ENCODE results near the gene VPS54.
A peak's percentile ranks its signal among the peaks of the same experiment; 100 is the strongest.
"Not testable (repeated sequence)": the region's sequence is repeated elsewhere in the genome, so short reads cannot be mapped to it uniquely, and the experiment has no call there.

The VPS54 gene

GRCh38 chr2:64023485-64024258 is 4.4 kb upstream of the VPS54 start:
- DNase-seq: no peak

GRCh38 chr2:64021578-64021977 is 2.4 kb upstream of the VPS54 start:
- DNase-seq: no peak

- DNase-seq: no peak
Observed at GRCh38 chr2:64019975-64020528, 824 bp upstream of the VPS54 start.

- DNase-seq: peak; percentile 24
Observed at GRCh38 chr2:64018701-64019082, 536 bp downstream of the VPS54 start.

DNA sequence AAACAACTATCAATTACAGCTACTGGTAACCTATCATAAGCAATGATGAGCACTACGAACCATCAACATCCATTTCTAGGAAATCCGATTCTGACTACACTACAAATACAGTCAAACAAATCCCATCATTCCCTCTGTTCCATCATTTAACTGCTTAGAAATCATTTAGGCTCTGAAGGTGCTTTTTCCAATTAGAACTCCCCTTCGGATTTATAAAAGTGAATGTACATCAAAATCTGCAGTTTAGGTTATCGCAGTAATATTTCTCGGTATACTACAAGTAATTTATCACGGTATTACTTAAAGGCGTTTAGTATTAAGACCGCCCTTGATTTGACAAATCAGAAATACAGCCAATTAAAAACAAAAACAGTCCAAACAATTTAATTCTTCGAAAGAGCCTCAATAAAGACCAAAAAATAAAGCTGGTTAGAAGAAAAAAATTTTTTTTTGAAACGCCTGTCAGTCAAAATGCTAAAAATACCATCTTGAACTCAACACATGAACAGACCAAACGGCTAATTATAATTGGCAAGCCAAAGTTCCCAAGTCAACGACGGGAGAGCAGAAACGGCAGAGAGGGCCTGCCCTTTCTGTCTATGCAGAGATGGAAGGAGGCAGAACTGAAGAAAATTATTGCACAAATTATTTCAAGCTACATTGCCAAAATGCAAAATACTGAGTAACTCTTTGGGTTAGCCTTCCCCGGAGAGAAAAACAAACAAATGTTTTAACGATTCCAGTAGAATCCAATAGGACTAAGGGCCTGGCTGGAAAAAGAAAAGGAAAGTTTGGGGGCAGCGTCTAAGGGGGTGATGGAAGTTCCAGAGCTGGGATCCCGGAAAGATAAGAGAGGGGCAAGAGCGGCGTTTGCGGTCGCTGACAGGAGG is 1.2 kb downstream of the VPS54 start:
- DNase-seq: no peak

- DNase-seq: no peak
Observed at GRCh38 chr2:64015898-64016297, 3.3 kb downstream of the VPS54 start.

GRCh38 chr2:64015391-64015790 is 3.8 kb downstream of the VPS54 start:
- DNase-seq: no peak

DNA sequence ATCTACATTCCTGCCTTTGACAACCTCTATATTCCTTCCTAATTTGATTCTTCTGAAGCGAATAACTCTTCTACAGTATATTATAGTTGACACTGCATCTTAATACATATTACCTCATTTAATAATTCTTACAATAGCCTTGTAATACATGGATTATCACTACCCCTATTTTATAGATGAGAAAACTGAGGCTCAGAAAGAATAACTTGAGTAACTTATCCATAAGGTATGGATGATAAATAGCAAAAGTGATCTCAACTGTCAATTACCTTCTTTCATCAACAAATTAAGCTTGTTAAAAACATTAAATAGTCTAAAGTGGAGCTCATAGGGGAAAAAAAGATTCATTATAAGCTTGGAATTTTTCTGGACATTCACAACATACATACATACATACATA is 4.6 kb downstream of the VPS54 start:
- DNase-seq: no peak

GRCh38 chr2:64013053-64013452 is 6.2 kb downstream of the VPS54 start:
- DNase-seq: no peak

GRCh38 chr2:64012115-64012514 is 7.1 kb downstream of the VPS54 start:
- no peak for DNase-seq

- DNase-seq: no peak
Observed at GRCh38 chr2:64008434-64009009, 10.7 kb downstream of the VPS54 start.

- DNase-seq: no peak
Observed at GRCh38 chr2:64007924-64008323, 11.3 kb downstream of the VPS54 start.

- no peak for DNase-seq
Observed at GRCh38 chr2:64005707-64006356, 13.4 kb downstream of the VPS54 start.

DNA sequence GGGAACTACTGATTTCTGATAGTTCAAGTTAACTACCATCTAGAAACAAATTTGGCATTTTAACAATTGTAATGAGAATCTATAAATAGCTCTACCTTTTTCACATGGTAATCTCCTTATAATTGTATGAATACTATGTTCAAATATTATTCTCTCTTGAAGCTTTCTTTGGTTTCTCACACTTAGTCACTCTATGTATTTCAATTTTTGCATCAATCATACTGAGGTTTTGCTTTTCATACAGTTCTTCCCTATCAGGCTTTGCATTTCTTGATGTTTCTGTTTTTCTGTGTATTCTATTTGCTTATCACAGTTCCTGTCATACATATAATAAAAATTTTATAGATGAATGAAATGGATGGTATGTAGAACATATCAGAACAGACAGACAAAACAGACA is 16.0 kb downstream of the VPS54 start:
- no peak for DNase-seq

GRCh38 chr2:64001382-64002101 is 17.7 kb downstream of the VPS54 start:
- DNase-seq: no peak

DNA sequence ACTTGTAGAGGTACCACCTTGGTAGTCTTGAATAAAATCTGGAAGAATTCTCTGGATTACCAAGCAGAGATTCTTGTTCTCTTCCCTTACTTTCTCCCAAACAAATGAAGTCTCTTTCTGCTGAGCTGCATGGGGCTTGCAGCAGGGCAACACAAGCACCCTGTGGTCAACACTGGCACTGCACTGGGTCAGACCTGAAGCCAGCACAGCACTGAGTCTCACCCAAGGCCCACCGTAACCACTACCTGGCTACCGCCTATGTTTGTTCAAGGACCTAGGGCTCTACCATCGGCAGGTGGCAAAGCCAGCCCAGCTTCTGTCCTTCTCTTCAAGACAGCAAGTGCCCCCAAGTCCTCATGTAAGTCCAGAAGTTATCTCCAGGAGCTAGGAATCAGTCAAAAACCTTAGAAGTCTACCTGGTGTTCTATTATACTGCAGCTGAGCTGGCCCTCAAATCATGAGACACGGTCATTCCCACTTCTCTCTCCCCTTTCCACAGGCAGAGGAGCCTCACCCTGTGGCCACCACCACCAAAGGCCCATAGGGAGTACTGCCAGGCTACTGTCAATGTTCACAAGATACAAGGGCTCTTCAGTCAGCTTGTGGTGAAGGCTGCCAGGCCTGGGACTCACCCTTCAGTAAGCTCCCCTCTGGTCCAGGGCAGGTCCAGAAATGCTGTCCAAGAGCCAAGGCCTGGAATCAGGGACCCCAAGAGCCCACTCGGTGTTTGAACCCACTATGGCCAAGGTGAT is 18.4 kb downstream of the VPS54 start:
- DNase-seq: no peak

- no peak for DNase-seq
Observed at GRCh38 chr2:63999049-63999448, 20.2 kb downstream of the VPS54 start.

DNA sequence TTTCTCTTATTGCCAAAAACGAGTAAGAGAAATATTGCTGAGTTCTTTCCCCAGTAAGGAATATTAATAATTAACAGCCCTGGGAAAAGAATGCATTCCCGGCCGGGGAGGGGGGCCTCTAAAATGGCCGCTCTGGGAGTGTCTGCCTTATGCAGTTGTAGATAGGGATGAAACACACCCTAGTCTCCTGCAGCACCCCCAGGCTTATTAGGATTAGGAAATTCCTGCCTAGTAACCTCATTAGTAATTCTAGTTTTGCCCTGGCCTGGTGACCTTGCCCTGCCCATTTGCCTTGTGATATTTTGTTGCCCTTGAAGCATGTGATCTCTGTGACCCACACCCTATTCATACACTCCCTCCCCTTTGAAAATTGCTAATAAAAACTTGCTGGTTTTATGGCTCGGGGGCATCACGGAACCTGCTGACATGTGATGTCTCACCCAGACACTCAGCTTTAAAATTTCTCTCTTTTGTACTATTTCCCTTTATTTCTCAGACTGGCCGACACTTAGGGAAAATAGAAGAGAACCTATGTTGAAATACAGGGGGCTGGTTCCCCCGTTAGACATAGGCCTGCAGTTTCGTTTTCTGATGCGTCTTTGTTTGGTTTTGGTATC is 22.5 kb downstream of the VPS54 start:
- DNase-seq: not testable (repeated sequence)

DNA sequence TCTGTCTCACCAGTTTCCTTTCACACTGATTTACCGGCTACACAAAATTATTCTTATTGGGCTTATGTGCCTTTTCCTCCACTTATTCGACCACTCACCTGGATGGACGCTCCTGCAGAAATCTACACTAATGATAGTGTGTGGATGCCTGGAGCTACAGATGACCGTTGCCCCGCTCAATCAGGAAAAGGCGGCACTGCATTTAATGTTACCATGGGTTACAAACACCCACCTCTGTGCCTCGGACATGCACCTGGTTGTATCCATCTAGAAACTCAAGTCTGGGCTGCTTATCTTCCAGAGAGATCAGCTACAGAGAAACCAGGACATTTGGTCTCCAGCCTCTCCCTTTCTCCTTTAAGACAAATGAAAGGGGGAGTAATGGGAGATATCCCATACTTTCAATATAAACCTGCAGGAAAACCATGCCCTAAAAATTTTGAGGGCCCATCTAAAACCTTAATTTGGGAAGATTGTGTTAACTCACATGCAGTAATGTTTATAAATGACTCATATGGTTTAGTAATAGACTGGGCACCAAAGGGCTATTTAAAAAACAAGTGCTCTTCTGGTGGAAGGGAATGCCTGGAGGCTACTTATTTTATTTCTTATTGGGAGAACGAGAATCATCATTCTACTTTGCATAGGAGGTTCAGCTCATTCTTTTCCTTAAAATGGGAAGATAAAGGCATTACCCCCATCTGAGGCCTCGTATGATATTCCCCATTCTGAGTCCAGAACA is 24.7 kb downstream of the VPS54 start:
- DNase-seq: not testable (repeated sequence)

DNA sequence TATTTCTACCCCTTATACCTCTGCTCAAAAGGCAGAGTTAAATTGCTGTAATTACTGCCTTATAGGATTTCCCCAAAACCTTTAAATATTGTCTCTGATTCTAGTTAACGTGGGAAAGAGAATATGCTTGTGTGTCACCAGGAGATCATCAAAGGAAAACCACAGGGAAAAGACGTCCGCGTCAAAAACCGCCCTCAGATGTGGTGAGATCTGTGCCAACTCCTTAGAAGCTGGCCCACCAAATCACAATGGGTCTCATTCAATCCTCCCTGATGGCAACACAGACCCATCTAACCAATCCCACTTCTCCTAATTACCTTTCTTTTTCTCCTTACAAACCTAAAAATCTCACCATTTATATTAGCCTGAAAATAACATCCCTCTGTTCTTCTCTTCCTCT is 25.4 kb downstream of the VPS54 start:
- no peak for DNase-seq
